IMR-90 (cell line): ENCODE measurements around the gene HDGF.

Experiments
- MAFK ChIP-seq: IDR thresholded peaks from 2 replicates; pipeline ENCODE4 v1.6.1; 2012; ENCODE audit warnings: low read depth, low read length, improper control_type of control experiment
- POLR2A ChIP-seq: IDR thresholded peaks from 2 replicates; pipeline ENCODE4 v1.6.1; 2012; ENCODE audit warnings: mild to moderate bottlenecking, low read depth, low read length
- RAD21 ChIP-seq: IDR thresholded peaks from 2 replicates; pipeline ENCODE4 v1.6.1; 2012; ENCODE audit warnings: low read length, improper control_type of control experiment
- RFX5 ChIP-seq: IDR thresholded peaks from 2 replicates; pipeline ENCODE4 v1.8.0; 2012; ENCODE audit warnings: low read depth, mild to moderate bottlenecking, low read length, moderate library complexity
- TF ChIP-seq, protein P1 (sequence below): conservative IDR thresholded peaks from 2 replicates; pipeline ENCODE4 v1.5.1; 2012; ENCODE audit warnings: mild to moderate bottlenecking, low read depth, low read length, improper control_type of control experiment

- TF ChIP-seq, protein P1, sequence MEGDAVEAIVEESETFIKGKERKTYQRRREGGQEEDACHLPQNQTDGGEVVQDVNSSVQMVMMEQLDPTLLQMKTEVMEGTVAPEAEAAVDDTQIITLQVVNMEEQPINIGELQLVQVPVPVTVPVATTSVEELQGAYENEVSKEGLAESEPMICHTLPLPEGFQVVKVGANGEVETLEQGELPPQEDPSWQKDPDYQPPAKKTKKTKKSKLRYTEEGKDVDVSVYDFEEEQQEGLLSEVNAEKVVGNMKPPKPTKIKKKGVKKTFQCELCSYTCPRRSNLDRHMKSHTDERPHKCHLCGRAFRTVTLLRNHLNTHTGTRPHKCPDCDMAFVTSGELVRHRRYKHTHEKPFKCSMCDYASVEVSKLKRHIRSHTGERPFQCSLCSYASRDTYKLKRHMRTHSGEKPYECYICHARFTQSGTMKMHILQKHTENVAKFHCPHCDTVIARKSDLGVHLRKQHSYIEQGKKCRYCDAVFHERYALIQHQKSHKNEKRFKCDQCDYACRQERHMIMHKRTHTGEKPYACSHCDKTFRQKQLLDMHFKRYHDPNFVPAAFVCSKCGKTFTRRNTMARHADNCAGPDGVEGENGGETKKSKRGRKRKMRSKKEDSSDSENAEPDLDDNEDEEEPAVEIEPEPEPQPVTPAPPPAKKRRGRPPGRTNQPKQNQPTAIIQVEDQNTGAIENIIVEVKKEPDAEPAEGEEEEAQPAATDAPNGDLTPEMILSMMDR, result no peak
- no peak for TF ChIP-seq POLR2A
- no peak for TF ChIP-seq RAD21
- no peak for TF ChIP-seq RFX5
- TF ChIP-seq MAFK, result no peak
These were observed 2.7 kb upstream of the HDGF start for GRCh38 chr1:156754219-156754618.
